ENCODE measurements around the gene DUSP6. TPM values are rescaled to one million over a fixed set of nuclear protein-coding genes. Genes with fewer than 3 reads are reported as not detected.

DUSP6 gene
- total and polyA plus RNA-seq, 4 donors = 24.1 to 37.0 (median 35.3) TPM

GRCh38 chr12:89344043-89344861, 8.0 kb downstream of the DUSP6 start:
- WGBS = 26% methylated on average over 10 of the region's 10 CpGs
- peak overlapping the region; percentile 70 to 85 for H3K27ac ChIP-seq (ENCODE audit: low read depth in 1 of 2, low read length in 2 of 2)
- H3K4me1 ChIP-seq (ENCODE audit: control insufficient read depth in 4 of 4, insufficient read depth in 4 of 4, low read length in 3 of 4) = peaks cover 16 to 63% (median 57%) of the 10 kb centered on the region in 4 donors

More at GRCh38 chr12:89344043-89344861, 8.0 kb downstream of the DUSP6 start:
- Histone ChIP-seq H3K36me3 (ENCODE audit: control insufficient read depth in 4 of 4, insufficient read depth in 3 of 4, low read depth in 1 of 4, low read length in 3 of 4) (peaks cover 0 to 15% (median under 1%) of the 10 kb centered on the region in 4 donors), H3K27me3 (ENCODE audit: control insufficient read depth in 4 of 4, insufficient read depth in 4 of 4, low read length in 3 of 4) (no peaks in the 10 kb centered on the region), H3K9ac (ENCODE audit: low read depth in 1 of 2, low read length in 2 of 2) (peak overlapping the region in 1 of 2 donors; percentile 70), H3K4me3 (ENCODE audit: low read depth in 1 of 3, low read length in 3 of 3) (peak overlapping the region; percentile 8 to 24 (median 8)), H3K9me3 (ENCODE audit: control insufficient read depth in 4 of 4, low read length in 3 of 4) (no peaks in the 10 kb centered on the region)
- TF ChIP-seq, protein P1, sequence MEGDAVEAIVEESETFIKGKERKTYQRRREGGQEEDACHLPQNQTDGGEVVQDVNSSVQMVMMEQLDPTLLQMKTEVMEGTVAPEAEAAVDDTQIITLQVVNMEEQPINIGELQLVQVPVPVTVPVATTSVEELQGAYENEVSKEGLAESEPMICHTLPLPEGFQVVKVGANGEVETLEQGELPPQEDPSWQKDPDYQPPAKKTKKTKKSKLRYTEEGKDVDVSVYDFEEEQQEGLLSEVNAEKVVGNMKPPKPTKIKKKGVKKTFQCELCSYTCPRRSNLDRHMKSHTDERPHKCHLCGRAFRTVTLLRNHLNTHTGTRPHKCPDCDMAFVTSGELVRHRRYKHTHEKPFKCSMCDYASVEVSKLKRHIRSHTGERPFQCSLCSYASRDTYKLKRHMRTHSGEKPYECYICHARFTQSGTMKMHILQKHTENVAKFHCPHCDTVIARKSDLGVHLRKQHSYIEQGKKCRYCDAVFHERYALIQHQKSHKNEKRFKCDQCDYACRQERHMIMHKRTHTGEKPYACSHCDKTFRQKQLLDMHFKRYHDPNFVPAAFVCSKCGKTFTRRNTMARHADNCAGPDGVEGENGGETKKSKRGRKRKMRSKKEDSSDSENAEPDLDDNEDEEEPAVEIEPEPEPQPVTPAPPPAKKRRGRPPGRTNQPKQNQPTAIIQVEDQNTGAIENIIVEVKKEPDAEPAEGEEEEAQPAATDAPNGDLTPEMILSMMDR (IDR thresholded peaks at IDR 0.05; ENCODE audit: low read depth, low read length, missing input control) = no peak
- TF ChIP-seq TAF1 (conservative IDR thresholded peaks at IDR 0.05) = peak; percentile 70
- peak; percentile 51 for TF ChIP-seq REST (IDR thresholded peaks at IDR 0.05)
- peak; percentile 90 to 97 for TF ChIP-seq HNF4A (conservative IDR thresholded peaks at IDR 0.05)
- TF ChIP-seq, protein P2, sequence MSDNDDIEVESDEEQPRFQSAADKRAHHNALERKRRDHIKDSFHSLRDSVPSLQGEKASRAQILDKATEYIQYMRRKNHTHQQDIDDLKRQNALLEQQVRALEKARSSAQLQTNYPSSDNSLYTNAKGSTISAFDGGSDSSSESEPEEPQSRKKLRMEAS (IDR thresholded peaks at IDR 0.05) = peak; percentile 87
- peak in 1 of 2 donors; percentile 73 for TF ChIP-seq EGR1 (IDR thresholded peaks at IDR 0.05; ENCODE audit: low read depth in 2 of 2)
- peak; percentile 59 for TF ChIP-seq ZBTB33 (IDR thresholded peaks at IDR 0.05)
- no peak for TF ChIP-seq ATF3 (IDR thresholded peaks at IDR 0.05)
- TF ChIP-seq GABPA (IDR thresholded peaks at IDR 0.05 in 1 of 2, conservative IDR thresholded peaks at IDR 0.05 in 1 of 2) = no peak
- TF ChIP-seq NR2F2 (IDR thresholded peaks at IDR 0.05) = no peak
- peak; percentile 58 to 68 for TF ChIP-seq JUND (IDR thresholded peaks at IDR 0.05)
- TF ChIP-seq FOXA2 (IDR thresholded peaks at IDR 0.05) = peak; percentile 20
- TF ChIP-seq RXRA (IDR thresholded peaks at IDR 0.05) = peak; percentile 82 to 84
- peak; percentile 30 to 65 for TF ChIP-seq RAD21 (IDR thresholded peaks at IDR 0.05)
- peak; percentile 49 for TF ChIP-seq FOXA1 (IDR thresholded peaks at IDR 0.05)
- peak; percentile 94 for TF ChIP-seq SP1 (IDR thresholded peaks at IDR 0.05)
- TF ChIP-seq YY1 (IDR thresholded peaks at IDR 0.05) = peak; percentile 62
- TF ChIP-seq HNF4G (IDR thresholded peaks at IDR 0.05) = peak; percentile 89
- DNase-seq (ENCODE audit: low spot score) = no peak

Data from liver (tissue), 9 donors.